ENCODE measurements around the gene SMPX.
A peak's percentile ranks its signal among the peaks of the same experiment; 100 is the strongest.

Gene SMPX

DNA sequence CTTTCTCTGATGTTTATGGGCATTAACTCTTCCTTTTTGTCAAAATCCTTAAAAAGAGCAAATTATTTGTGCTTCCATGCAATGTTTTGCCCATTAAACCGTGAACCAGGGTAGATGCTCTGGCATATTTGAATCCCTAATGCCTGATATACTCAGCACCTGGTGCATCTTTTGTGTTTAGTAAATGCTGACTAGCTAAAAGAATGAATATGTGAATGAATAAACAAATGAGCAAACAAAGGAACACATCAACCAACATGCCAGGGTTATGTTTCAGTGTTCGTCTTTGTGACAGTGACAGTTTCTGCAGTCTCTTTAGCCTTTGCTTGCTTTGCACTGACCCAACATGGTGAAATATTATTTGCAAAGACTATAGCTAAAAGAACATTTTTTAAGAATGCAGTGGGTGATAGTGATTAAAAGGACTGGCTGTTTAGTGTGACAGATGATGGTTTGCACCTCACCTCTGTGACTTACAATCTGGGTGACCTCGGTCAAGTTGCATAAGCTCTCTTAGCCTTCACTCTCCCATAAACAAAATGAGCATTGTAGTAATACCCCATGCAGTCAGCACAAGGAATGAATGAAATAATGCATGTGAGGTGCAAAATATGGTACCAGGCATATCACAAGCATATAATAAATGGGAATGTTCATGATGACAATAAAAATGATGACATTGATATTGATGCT, 29.5 kb downstream of the SMPX start:
- DNase-seq (ENCODE audit: low read depth): no peak
- H3K4me3 ChIP-seq (ENCODE audit: low read depth, low read length): no peak overlapping the region
- TF ChIP-seq, protein P1, sequence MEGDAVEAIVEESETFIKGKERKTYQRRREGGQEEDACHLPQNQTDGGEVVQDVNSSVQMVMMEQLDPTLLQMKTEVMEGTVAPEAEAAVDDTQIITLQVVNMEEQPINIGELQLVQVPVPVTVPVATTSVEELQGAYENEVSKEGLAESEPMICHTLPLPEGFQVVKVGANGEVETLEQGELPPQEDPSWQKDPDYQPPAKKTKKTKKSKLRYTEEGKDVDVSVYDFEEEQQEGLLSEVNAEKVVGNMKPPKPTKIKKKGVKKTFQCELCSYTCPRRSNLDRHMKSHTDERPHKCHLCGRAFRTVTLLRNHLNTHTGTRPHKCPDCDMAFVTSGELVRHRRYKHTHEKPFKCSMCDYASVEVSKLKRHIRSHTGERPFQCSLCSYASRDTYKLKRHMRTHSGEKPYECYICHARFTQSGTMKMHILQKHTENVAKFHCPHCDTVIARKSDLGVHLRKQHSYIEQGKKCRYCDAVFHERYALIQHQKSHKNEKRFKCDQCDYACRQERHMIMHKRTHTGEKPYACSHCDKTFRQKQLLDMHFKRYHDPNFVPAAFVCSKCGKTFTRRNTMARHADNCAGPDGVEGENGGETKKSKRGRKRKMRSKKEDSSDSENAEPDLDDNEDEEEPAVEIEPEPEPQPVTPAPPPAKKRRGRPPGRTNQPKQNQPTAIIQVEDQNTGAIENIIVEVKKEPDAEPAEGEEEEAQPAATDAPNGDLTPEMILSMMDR (IDR thresholded peaks at IDR 0.05; ENCODE audit: low read depth, low read length, missing control alignments): no peak

DNA sequence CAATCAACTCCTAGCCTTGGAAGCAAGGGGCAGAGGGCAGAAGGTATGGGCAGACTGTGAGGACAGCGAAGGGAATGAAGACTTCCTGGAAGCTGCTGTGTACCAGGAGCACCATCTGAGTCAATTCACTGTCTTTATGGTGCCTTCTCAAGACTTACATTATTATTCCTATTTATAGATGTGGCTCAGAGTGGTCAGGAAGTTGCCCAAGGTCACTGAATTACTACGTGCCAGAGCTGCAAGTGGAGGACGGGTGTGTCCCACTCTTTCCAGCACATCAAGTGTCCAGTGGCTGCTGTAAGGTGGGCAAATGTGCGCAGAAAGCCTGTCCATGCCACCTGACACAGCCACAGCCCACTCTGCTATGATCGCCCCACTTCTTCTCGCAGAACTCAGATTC, 32.0 kb downstream of the SMPX start:
- H3K4me3 ChIP-seq (ENCODE audit: low read depth, low read length): no peak overlapping the region
- no peak for DNase-seq (ENCODE audit: low read depth)
- TF ChIP-seq, protein P1 (IDR thresholded peaks at IDR 0.05; ENCODE audit: low read depth, low read length, missing control alignments): no peak

DNA sequence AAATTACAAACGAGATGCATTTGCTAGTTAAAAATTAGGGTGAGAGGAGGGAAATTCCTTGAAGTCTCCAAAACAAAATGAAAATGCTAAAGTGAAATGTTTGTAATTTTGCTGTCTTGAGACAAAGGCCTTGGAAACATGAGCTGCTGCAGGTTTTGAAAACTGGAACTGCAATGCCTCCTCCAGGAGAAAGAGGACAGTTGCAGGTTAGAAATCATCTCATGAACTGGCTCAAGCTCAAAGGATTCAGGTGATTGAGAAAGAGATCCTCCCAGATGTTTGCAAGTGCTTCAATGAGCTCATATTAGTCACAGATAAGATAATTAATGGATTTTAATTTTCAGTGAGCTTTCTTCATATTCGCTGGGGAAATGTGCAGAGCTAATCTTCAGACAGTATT, 32.4 kb downstream of the SMPX start:
- H3K4me3 ChIP-seq (ENCODE audit: low read depth, low read length): no peak overlapping the region
- TF ChIP-seq, protein P1 (IDR thresholded peaks at IDR 0.05; ENCODE audit: low read depth, low read length, missing control alignments): peak; percentile 16
- DNase-seq (ENCODE audit: low read depth): no peak

DNA sequence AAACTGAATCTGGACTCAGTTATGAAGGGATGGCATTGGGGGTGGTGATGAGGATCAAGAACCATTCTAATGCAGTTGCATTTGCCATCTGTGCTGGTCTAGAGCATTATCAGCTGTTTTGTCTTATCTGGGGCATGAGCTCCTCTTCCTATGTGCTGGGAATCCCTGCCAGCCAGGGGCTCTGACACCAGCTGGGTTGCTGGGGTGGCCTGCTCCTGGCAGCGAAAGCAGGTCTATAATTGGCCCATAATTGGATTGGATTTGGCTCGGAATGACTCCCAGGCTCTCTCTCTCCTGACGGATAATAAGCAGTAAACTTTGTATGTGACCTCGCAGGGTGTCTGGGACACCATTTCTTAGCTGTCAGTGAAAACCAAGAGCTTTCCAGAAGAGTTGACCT, 34.1 kb downstream of the SMPX start:
- no peak overlapping the region for H3K4me3 ChIP-seq (ENCODE audit: low read depth, low read length)
- no peak for DNase-seq (ENCODE audit: low read depth)
- TF ChIP-seq, protein P1 (IDR thresholded peaks at IDR 0.05; ENCODE audit: low read depth, low read length, missing control alignments): no peak

DNA sequence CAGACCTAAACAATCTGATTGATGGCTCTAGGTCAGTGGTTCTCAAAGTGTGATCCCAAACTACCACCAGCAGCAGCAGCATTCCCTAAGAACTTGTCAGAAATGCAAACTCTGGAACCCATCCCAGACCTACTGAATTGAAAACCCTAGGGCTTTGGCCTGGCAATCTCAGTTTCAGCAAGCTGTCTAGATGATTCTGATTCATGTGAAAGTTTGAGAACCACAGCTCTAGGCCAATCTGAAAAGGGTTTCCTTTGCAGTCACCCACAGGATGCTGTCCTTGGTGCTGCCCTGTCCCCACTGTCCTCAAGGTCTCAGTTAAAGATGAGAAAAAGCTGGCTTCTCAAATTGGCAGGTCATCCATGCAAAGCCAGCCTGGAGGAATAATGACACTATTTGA, 34.8 kb downstream of the SMPX start:
- TF ChIP-seq, protein P1 (IDR thresholded peaks at IDR 0.05; ENCODE audit: low read depth, low read length, missing control alignments): no peak
- H3K4me3 ChIP-seq (ENCODE audit: low read depth, low read length): no peak overlapping the region
- DNase-seq (ENCODE audit: low read depth): no peak

DNA sequence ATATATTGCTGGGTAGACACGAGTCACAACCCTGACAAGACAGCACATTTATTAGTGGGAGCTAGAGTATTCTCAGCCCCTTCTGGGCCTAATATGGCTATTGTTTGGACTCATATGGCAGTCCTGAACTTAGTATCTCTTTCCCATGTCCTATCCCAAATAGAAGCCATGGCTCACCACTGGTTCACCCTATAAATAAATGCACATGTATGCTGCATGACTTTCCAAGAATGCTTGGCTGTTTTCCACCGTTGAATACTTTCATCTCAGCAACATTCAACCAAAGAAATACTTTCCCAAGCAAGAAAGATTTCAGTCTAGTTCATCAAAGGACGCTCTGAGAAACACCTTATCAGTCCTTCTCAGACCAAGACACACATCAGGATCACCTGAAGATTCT, 36.7 kb downstream of the SMPX start:
- H3K4me3 ChIP-seq (ENCODE audit: low read depth, low read length): no peak overlapping the region
- TF ChIP-seq, protein P1 (IDR thresholded peaks at IDR 0.05; ENCODE audit: low read depth, low read length, missing control alignments): no peak
- no peak for DNase-seq (ENCODE audit: low read depth)

DNA sequence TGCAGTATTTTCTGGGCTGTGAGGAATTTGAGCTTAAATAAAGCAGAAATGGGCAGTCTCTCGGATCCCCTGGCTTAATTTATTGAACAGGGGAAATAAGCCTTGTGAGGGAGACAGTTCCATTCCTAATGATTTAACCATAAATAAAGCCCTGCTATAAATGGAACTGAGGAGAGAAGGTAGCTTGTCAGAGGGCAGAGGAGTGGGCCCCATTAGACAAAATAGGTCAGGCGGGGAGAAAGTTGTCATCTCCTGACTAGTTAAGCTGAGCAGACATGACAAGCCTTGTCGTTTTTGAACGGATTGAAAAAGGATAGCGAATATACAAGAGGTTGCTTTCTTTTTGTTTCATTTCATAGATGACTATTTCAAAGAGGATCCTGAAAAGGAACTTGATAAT, 39.3 kb downstream of the SMPX start:
- H3K4me3 ChIP-seq (ENCODE audit: low read depth, low read length): no peak overlapping the region
- no peak for DNase-seq (ENCODE audit: low read depth)
- TF ChIP-seq, protein P1 (IDR thresholded peaks at IDR 0.05; ENCODE audit: low read depth, low read length, missing control alignments): no peak

All from GM12864 (cell line).